IPS DF 6.9 (cell line): Measurements from ENCODE around the gene OSM.

Experiments
- DNase-seq: peaks from one replicate; pipeline ENCODE4 v3.0.0-alpha.2; 2013; ENCODE audit warnings: low read depth, low spot score
- H3K27ac ChIP-seq: one replicate; pipeline ENCODE4 v1.5.1; 2013; ENCODE audit warnings: low read length, control low read depth
- H3K27me3 ChIP-seq: 2 replicates; pipeline ENCODE4 v1.6.1; 2013; ENCODE audit warnings: mild to moderate bottlenecking, low read length; ENCODE audit not compliant: control insufficient read depth, insufficient read depth
- H3K36me3 ChIP-seq: 2 replicates; pipeline ENCODE4 v1.6.1; 2013; ENCODE audit warnings: low read length; ENCODE audit not compliant: control insufficient read depth, insufficient read depth
- H3K4me1 ChIP-seq: 2 replicates; pipeline ENCODE4 v1.6.1; 2013; ENCODE audit warnings: low read length; ENCODE audit not compliant: control insufficient read depth, insufficient read depth
- H3K4me3 ChIP-seq: 2 replicates; pipeline ENCODE4 v1.5.1; 2013; ENCODE audit warnings: mild to moderate bottlenecking, low read length
- H3K9me3 ChIP-seq: 2 replicates; pipeline ENCODE4 v1.6.1; 2013; ENCODE audit warnings: low read length, inconsistent platforms; ENCODE audit not compliant: control insufficient read depth, insufficient read depth
- WGBS: extraction: QIAGEN DNeasy Blood & Tissue Kit; methylation state at CpG from one replicate; pipeline ENCODE4 v1.1.7; 2013; ENCODE audit warnings: mixed read lengths, missing lambda C conversion rate; ENCODE audit not compliant: insufficient read length, insufficient coverage; 5-methylcytosine and 5-hydroxymethylcytosine counted together

The OSM gene

DNA sequence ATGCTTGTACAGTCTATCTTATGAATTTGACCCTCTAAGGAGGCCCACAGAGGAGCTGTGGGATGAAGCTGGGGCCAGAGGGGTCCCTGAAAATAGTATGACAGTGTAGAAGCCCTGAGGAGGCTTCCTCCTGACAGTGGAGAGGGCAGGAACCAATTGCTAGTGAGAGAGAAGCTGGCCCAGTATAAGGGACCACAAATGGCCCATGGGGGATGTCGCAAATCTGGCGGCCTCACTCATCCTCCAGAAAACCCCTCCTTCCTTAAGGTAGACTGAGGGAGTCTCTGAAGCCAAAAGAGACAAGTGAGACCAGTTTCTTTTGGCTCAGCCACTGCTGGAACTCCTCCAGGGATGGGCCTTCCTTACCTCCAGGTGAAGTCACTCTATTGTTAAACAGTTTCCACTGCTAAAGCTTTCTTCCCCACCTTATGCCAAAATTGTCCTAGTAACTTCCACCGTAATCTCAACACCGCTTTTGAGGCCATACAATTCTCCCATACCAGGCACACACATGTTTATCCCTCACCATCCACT is 40.5 kb upstream of the OSM start:
- H3K27ac ChIP-seq: no peak overlapping the region
- no peaks in the 10 kb centered on the region for H3K36me3 ChIP-seq
- no peak overlapping the region for H3K4me3 ChIP-seq
- H3K9me3 ChIP-seq: no peaks in the 10 kb centered on the region
- no peaks in the 10 kb centered on the region for H3K4me1 ChIP-seq
- H3K27me3 ChIP-seq: no peaks in the 10 kb centered on the region
- no CpG with 5 or more reads among the region's 4 CpGs for WGBS
- no peak for DNase-seq

DNA sequence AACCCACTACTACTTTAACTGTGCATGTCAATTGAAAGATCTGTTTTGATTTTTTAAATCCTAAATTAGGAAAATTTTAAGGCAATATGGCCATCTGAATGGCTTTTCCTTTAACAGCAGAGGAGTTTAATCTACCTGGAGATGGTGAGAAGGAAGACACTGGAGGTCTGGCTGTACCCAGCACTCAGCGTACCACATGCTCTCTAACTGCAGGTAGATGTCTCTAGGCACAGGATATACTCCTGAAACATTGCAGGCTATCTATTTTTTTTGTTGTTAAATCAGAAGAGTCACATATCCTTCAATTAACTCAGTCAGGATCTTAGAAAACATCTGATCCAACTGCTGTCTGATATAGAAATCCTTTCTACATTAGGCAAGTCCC is 40.0 kb upstream of the OSM start:
- no CpG with 5 or more reads among the region's 1 CpG for WGBS
- Histone ChIP-seq H3K9me3 (no peaks in the 10 kb centered on the region), H3K36me3 (no peaks in the 10 kb centered on the region), H3K4me1 (no peaks in the 10 kb centered on the region), H3K4me3 (no peak overlapping the region), H3K27me3 (no peaks in the 10 kb centered on the region), H3K27ac (no peak overlapping the region)
- no peak for DNase-seq

DNA sequence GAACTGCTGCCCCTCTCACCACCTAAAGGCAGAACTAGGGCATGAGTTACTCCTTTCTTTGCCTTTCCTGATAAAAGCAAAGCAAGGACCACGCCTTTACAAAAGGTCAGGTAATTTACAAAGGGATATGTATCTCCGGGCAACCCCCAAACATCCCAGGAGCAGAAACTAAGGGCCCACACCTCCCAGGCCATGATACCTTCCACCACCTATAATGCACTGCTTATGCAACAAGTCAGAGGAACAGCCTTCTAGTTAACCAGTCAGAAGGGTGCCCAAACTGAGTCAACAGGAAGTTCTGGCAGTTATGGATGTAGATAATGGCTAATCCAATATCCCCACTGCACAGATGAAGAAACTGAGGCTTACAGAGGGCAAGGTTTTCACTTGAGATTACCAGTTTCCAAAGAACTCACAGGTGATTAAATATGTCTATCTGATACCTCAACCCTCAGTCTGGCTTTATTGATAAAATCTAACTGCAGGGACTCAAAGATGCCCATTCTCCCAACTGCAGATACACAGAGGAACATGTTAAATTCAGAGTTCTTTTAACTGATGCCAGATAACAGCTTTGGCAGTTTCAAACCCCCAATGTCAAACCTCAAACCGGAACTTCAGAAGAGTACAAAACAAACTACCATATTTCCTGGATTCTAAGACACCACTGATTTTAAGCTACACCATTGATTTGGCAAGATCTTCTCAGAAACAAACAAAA is 39.4 kb upstream of the OSM start:
- no peak overlapping the region for H3K27ac ChIP-seq
- no peaks in the 10 kb centered on the region for H3K9me3 ChIP-seq
- H3K27me3 ChIP-seq: no peaks in the 10 kb centered on the region
- no peaks in the 10 kb centered on the region for H3K4me1 ChIP-seq
- H3K36me3 ChIP-seq: no peaks in the 10 kb centered on the region
- no peak overlapping the region for H3K4me3 ChIP-seq
- no peak for DNase-seq
- WGBS: no CpG with 5 or more reads among the region's 3 CpGs

DNA sequence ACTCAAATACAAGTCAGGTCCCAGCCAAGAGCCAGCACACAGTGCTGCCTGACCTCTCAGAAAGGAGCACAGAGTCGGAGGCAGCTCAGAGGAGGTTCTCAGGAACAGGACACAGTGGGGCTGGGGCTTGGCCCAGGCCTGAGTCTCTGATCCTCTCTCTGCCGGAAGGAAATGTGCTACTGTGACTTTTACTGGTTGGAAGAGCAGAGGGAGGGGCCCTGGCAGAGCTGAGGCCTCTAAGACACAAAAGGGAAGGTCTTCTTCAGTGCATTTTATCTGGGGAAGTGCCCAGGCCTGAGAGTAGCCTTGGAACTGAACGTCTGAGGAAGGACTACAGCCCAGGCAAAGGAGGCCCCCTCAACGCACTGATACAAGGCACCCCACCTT is 38.9 kb upstream of the OSM start:
- WGBS: no CpG with 5 or more reads among the region's 4 CpGs
- no peaks in the 10 kb centered on the region for H3K9me3 ChIP-seq
- no peak overlapping the region for H3K27ac ChIP-seq
- H3K27me3 ChIP-seq: no peaks in the 10 kb centered on the region
- no peaks in the 10 kb centered on the region for H3K36me3 ChIP-seq
- H3K4me1 ChIP-seq: no peaks in the 10 kb centered on the region
- no peak overlapping the region for H3K4me3 ChIP-seq
- no peak for DNase-seq

DNA sequence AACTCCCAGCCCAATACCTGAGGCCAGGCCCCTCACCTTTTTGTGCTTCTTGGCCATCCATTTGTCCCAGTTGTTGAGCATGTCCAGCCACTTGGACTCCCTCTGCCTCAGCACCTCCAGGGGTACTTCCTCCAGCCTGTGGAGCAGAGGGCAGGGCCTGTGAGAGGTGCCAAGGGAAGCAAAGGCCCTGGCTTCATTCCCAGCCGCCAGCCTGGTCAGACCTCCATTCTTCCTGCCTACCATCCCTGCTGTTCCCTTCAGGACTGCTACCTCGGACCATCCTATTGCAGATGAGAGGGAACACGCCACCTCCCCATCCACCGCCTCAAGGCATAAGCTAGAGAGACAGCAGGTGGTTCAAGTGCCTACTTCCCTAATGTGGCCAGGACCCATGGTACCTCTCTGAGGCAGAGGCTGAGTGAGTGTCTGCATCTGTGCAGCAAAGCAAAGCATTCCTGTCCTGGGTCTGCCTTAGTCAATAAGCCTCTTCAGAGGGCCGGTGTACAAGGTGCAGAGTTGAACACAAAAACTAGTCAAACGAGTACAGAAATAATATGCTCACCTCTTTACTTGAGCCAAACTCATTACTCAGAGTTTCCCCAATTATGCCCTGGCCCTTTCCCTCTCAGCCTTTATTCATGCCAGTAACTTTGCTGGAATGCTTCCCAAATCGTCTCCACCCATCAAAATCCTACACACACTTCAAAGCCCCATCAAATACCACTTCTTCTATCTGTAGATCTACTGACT is 38.0 kb upstream of the OSM start:
- no peak for DNase-seq
- Histone ChIP-seq H3K4me1 (no peaks in the 10 kb centered on the region), H3K4me3 (no peak overlapping the region), H3K27ac (no peak overlapping the region), H3K36me3 (no peaks in the 10 kb centered on the region), H3K27me3 (no peaks in the 10 kb centered on the region), H3K9me3 (no peaks in the 10 kb centered on the region)
- WGBS: 100% methylated on average over 1 of the region's 7 CpGs

DNA sequence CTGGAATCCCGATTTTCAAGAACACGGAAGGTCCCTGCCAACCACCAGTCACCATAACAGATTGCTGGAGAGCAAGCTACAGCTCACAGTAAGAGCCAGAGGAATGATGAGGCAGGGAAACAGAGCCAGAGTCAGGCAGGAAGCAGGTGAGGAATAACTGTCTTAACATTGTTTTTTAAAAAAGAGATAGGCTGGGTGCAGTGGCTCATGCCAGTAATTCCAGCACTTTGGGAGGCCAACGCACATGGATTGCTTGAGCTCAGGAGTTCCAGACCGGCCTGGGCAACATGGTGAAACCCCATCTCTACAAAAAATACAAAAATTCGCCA is 36.1 kb upstream of the OSM start:
- Histone ChIP-seq H3K9me3 (no peaks in the 10 kb centered on the region), H3K36me3 (no peaks in the 10 kb centered on the region), H3K4me3 (no peak overlapping the region), H3K27me3 (no peaks in the 10 kb centered on the region), H3K27ac (no peak overlapping the region), H3K4me1 (no peaks in the 10 kb centered on the region)
- DNase-seq: no peak
- no CpG with 5 or more reads among the region's 5 CpGs for WGBS

DNA sequence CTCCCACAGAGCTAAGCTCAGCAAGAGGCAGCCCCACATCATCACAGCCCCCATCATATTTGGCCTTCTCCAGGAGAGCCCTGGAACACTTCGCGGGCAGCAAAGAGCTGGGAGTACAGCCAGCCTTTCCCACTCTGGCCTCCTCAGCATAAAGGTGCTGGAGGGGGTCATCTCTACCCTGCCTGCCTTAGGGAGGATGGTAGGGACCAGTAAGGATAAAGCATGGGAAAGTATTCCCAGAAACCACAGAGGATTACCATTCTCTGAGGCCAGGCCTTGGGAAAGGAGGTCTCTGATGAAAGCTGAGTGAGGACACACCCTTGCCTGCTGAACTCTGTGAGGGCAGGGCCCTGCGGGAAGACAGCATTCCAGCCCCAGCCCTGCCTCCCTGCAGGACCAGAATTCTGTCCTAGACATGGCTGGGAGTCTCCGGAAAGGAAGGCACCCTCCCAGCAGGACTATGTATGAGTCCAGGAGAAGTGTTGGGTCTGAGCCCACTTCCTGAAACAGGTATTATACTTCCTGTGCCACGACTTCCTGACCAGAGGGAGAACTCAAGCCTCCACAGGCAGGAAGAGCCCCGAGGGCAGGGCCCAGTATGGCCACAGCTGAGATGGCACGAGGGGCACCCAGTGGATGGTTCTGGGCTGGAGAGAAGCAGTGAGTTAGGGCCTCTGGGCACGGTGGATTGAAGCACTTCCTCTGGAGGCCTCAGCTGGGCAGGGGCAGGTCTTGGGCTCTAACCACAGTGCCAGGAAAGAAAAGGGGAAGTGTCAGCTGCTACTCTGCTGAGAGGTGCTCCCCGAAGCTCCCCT is 35.6 kb upstream of the OSM start:
- no peak overlapping the region for H3K4me3 ChIP-seq
- WGBS: no CpG with 5 or more reads among the region's 9 CpGs
- no peak for DNase-seq
- H3K4me1 ChIP-seq: no peaks in the 10 kb centered on the region
- H3K27ac ChIP-seq: no peak overlapping the region
- H3K36me3 ChIP-seq: no peaks in the 10 kb centered on the region
- no peaks in the 10 kb centered on the region for H3K9me3 ChIP-seq
- no peaks in the 10 kb centered on the region for H3K27me3 ChIP-seq

DNA sequence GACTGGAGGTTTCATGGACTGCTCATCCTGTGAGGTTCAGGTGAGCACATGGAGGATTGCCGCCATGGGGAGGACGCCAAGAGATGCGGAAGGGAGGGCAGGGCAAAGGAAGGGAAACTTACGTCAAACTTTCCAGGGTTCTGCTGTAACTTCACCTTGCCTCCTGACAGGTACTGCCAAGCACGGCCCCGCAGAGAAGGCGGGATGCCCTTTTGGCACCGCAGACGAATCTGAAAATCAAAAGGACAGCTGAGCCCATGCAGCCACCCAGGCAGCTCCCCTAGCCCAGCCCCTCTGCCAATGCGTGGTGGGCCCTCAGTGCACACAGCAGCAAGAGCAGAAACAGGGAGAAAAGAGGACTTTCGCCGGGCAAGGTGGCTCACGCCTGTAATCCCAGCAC is 32.7 kb upstream of the OSM start:
- Histone ChIP-seq H3K27me3 (no peaks in the 10 kb centered on the region), H3K9me3 (no peaks in the 10 kb centered on the region), H3K4me3 (no peak overlapping the region), H3K27ac (no peak overlapping the region), H3K4me1 (no peaks in the 10 kb centered on the region), H3K36me3 (no peaks in the 10 kb centered on the region; the same call in 1 of the 2 replicates)
- no CpG with 5 or more reads among the region's 13 CpGs for WGBS
- no peak for DNase-seq

DNA sequence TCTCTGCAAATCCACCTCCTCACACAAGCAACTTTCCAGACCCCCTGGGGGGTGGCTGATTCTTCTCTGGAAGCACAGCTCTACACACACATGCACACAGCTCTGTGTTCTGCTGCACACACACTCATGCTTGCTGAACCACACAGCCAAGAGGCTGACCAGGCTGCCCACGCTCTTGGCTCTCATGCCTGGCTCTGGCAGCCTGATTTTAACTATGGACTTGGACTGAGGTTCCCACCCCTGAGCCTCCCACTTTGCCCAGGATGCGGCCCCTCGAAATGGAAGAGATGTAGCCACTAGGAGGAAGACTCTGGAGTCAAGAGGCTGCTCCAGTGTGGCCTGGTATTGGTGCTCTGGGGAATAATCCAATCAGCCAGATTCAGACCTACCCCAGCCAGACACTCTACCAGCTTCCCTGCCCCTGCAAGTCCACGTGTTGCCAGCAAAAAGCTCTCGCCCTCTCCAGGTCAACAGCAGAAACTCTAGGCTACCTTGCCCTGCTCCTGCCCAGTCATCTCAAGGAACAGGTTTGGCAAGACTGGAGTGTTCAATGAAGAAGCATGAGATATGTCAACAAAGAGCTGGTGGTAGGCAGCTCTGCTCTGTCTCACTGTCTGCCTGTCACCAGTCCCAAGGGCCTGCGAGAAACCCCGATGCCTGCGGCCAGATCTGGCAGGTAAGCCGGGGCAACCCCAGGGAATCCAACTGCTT is 31.5 kb upstream of the OSM start:
- Histone ChIP-seq H3K27me3 (no peaks in the 10 kb centered on the region), H3K4me3 (no peak overlapping the region), H3K27ac (no peak overlapping the region), H3K36me3 (no peaks in the 10 kb centered on the region; the same call in 1 of the 2 replicates), H3K4me1 (no peaks in the 10 kb centered on the region), H3K9me3 (no peaks in the 10 kb centered on the region)
- no peak for DNase-seq
- no CpG with 5 or more reads among the region's 9 CpGs for WGBS
